ENCODE results near the gene GKN2.
A peak's percentile ranks its signal among the peaks of the same experiment; 100 is the strongest.

Gene GKN2, protein sequence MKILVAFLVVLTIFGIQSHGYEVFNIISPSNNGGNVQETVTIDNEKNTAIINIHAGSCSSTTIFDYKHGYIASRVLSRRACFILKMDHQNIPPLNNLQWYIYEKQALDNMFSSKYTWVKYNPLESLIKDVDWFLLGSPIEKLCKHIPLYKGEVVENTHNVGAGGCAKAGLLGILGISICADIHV

DNA sequence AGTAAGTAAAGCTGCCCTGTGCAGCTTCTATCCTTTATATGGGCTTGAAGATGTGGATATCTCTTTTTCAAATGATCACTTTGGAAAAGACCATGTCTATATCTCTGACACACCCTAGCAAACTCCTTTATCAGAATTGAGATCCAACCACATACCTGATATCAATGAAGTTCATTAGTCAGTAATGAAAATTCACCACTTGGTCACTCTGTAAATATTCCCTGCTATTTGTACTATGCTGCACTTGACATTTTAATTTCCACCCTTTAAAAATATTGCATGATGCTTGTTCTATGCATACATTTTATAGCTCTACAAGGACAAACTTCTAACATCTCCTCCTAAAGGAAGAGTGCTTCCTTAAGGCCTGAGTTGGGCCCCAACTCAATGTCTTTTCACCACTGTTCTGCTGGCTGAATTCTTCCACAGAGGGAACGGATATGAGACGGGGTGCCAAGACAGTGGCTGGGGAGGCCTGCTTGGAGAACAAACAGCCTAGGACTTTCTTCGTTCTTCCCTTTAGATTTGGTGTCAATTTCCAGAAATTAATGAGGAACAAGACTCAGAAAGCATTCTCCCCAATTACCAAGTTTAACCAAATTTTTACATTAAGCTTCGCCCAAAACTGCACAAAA lies at the start of gene GKN2:
GKN2 (minus strand) TSS at position 7 of the 635 bp plus-strand sequence. CDS start 32 bp downstream, outside the sequence.
- no peak for DNase-seq

DNA sequence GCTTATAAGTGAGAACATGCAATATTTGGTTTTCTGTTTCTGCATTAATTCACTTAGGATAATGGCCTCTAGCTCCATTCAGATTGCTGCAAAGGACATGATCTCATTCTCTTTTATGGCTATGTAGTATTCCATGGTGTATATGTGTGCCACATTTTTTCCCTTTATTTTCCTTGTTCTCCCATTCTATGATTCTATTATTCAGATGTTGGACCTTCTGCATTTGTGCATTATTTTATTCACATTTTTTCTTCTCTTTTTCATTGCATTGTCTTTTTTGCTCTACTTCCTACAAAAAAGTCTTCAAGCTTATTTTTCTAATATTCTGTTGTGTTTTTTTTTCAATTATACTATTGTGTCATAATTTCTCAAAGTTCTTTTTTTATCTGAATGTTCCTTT lies 49.2 kb upstream of the GKN2 start:
- no peak for DNase-seq

DNA sequence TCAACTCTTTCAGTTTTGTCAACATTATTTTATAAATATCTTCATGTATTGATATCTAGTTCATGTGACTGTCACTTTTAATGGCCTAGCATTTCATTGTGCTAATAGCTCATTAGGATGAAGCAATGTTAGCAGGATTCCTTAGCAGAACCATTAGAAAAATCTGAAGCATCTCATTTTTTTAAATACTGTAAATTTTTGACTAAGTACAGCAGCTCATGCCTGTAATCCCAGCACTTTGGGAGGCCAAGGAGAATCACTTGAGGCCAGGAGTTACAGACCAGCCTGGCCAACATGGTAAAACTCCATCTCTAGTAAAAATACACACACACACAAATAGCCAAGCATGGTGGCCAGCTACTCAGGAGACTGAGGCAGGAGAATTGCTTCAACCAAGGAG lies 44.7 kb upstream of the GKN2 start:
- no peak for DNase-seq

DNA sequence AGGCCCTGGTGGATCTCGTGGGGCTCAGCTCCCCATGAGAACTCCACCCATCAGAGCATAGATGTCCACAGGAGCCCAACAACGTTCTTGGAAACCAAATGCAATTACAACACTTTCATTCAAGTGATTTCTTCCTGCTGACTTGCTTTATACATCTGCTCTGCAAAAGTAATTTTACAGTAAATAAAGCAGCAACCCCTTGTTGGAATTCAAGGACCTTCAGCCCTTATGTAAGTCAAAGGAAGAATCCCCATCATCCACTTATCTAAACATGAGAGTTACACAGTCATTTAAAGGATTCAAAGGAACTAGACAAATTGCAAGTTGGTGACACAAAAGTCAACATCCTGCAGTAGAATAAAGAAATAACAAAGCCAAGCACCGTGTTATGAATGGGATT lies 43.2 kb upstream of the GKN2 start:
- DNase-seq, result no peak

DNA sequence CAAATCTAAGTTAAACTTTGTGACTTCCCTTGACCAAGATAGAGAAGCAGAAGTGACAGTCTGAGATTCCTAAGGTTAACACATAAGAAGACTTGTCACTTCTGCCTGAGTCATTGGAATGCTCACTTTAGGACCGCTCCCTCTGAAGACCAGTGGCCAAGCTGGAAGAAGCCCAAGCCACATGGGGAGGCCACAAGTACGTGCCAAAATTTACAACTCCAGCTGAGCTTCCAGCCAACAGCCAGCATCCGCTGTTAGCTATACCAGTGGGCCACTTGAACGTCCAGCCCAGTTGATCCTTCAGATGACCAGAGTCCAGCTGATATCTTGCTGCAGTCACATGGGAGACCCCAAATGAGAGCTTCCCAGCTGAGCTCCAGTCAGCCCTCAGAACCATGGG lies 42.2 kb upstream of the GKN2 start:
- no peak for DNase-seq

DNA sequence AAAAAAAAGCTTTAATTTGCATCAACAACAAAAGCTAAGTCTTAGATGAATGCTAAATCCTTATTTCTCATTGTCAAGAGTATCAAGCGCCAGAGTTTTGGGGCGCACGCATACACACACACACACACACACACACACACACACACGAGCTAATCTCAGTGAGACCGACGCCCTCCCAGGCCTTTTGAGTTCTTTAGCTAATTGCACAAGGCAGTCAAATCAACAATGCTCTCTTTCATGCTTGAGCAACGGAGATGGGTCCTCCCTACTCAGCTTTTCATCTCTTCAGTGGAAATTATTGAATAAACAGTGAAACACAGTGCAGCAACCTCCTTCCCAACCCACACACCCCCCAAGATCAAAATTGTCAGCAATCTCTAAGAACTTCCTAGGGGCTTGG lies 41.0 kb upstream of the GKN2 start:
- DNase-seq, result no peak

DNA sequence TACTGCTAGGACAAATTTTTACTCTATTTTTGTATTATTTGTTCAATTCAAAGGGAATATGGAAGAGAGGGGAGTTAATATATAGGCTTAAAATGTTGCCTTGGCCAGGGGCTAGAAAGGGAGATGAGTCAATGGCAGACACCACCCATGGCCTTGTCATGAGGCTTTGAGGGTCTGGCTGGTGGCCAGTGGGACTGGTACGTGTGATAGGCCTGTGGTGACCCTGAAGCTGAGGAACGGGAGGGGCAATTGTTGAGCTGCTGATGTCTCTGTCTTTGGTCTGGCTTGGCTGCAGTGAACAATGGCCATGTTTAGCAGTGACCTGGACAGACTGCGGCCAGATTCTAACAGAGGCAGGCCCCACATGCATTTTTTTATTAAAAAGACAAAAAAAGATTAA lies 40.2 kb upstream of the GKN2 start:
- DNase-seq, result peak; percentile 78

DNA sequence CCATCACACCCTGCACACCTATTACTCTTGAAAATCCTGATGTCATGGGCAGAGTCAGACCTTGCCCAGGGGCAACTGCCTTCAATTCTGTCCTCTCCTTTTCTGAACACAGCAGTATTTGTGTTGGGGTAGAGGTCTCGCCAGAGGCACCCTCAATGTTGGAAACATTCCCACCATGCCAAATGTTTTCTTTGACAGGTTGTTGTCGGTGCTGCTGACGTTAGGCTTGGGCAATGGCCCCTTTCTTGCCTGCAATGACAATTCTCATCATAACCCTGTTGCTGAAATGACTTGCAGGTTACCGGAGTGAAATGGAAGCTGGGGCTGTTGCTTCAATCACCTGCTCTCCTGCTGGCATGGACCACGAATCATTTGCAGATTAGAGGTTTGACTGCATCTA lies 39.6 kb upstream of the GKN2 start:
- no peak for DNase-seq

DNA sequence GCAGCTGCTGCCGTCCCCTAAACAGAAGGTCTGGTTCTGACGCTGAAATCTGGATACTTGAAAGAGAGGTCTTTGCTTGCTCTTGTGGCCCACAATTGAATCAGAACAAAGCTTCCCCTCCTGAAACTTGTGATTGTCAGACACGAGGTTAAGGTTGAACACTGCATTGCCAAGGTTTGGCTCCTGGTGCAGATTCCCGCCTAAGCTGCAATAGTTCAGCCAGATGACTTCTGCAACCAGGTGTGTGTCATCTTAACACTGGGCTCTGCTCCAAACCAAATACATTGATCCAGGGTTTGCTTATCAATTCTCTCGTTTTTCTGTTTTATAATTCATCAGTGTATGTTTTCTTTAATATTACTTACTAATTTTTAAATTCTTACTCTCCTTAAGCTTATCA lies 36.3 kb upstream of the GKN2 start:
- no peak for DNase-seq

DNA sequence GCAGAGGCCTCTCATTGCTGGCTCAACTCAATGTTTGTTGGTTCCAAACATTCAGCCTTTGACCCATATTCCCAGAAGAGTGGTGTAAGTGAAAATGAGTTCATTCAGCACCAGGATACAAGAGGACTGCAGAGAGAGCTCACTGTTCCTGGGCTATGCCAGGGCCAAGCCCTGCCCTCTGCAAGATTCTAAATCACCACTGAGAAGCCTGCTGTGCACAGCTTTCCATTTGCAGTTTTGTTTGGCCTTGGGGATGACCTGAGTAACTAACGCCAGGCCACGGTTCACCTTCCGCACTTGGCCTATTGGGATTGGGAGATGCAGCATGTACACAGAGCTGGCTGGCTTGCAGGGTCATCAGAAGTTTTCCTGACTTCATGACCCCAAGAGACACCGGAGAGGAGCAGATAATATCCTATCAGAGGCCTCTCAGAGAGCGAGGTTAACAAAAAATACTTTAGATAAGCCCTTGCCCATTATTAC lies 34.4 kb upstream of the GKN2 start:
- no peak for DNase-seq

DNA sequence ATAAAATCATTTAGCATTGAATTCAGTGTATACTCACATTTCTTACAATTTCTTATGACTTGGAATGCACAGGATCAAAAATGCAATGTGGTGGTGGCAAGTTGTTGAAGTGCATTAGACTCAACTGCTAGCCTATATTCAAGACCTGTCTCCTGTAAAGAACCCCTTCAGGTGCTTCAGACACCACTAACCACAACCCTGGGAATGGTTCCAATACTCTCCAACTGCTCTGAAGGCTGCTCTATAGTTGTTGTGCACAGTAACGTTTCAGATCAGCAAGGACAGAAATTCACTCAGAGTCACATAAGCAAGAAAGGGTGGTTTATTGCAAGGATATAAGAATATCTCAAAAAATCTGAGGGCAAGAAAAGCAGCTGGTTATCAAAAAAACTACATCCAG lies 28.3 kb upstream of the GKN2 start:
- DNase-seq, result no peak

DNA sequence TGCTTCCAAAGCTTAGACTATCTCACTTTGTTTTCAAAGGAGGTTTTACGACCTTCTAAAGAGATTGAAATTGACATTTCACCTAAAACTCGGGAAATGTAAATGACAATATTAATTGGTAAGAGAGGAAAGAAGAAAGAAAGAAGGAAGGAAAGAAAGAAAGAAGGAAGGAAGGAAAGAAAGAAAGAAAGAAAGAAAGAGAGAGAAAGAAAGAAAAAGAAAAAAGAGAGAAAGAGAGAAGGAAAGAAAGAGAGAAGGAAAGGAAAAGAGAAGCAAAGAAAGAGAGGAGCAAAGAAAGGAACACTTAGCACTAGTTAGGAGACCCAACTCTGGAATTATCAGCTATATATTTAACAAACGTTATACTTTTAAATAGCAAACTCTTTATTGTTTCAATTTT lies 25.4 kb upstream of the GKN2 start:
- no peak for DNase-seq

DNA sequence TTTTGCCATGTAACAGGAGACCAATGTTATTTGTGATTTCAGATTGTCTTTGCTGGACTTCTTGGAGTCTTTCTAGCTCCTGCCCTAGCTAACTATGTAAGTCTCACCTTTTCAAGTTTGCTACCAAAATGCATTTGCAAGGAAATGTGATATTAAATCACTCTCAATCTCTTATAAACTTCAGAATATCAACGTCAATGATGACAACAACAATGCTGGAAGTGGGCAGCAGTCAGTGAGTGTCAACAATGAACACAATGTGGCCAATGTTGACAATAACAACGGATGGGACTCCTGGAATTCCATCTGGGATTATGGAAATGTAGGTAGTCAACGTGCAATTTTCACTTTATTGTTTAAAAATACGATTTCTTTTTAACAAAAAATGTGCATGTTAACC lies 24.8 kb upstream of the GKN2 start:
- no peak for DNase-seq

DNA sequence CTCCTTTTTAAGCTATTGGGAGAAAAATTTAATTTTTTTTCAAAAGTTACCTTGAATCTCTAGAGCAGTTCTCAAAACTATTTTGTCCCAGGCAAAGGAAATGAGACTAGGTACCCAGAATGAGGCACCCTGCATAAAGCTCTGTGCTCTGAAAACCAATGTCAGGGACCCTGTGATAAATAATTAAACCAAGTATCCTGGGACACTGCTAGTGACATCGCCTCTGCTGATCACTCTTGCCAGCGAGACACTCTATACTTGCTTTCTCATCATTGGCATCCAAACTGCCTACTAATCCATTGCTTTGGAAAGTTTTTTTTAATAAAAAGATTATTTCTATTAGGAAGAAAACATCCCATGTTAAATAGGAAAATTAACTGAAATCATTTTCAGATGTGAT lies 23.2 kb upstream of the GKN2 start:
- no peak for DNase-seq

DNA sequence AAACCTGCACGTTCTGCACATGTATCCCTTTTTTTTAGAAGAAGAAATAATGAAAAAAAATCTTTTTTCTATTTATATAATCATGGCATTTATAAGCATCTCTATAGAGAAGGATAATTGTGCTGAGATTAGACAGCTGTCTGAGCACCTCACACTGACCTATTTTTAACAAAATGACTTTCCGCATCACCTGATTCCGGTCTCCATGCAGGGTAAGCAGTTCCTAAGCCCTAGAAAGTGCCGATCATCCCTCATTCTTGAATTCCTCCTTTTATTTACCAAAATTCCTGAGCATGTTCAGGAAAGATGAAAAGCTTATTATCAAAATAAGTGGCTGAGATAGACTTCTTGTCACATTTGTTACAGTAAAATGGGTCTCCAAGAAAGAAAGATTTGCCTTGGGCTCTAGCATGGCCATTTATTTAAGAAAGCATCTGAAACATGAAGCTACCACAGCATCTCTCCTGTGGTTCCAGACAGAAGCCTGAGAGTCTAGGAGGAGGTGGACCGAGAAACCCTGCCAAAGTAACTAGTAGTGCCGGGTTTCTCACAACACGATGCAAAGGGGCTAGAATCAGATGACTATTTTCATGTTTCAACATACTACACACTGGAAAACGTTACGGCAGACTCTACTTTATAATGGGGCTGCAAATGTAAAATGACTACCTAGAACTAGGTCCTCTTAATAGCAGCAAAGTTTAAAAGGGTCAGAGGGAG lies 22.4 kb upstream of the GKN2 start:
- no peak for DNase-seq

DNA sequence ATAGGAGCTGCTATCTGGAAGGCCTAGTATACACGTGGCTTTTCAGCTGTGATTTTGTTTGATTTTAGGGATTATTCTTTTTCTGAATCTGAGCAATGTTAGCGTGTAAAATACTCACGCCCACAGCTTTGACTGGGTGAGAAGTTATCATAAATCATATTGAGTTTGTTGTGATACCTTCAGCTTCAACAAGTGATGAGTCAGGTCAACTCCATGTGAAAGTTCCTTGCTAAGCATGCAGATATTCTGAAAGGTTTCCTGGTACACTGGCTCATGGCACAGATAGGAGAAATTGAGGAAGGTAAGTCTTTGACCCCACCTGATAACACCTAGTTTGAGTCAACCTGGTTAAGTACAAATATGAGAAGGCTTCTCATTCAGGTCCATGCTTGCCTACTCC lies 21.6 kb upstream of the GKN2 start, which contains the start of gene GKN1:
GKN1 (plus strand) TSS at position 386 of the 400 bp plus-strand sequence. CDS start 42 bp downstream, outside the sequence.
- DNase-seq, result no peak

DNA sequence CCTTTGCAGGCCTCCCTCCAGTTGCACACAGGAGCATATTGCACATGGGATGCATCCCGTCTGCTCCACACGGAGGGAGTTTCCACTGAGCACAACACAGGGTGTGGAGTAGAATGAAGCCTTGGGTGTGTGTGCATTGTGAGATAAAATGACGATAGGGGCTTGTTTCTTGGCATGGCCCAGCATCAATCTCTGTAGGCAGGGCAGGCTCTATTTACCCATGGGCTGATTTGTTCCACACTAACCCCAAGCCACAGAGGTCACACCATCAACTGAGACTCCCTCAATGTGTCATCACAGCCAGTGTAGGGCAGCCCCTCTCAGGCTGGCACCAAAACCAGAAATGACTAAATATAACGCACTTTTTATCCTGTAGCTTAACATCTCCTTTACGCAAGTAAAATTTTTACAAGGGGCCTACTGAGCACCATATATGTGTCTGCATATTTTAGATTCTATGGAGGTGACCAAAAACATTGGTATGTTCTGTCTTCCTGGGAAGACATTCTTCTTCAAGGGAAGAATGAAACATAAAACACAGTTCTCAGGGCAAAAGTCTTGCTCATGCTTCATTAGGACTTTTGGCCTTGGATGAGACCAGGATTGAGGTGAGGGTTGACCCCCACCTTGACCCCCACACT lies 19.0 kb upstream of the GKN2 start:
- peak; percentile 22 for DNase-seq

DNA sequence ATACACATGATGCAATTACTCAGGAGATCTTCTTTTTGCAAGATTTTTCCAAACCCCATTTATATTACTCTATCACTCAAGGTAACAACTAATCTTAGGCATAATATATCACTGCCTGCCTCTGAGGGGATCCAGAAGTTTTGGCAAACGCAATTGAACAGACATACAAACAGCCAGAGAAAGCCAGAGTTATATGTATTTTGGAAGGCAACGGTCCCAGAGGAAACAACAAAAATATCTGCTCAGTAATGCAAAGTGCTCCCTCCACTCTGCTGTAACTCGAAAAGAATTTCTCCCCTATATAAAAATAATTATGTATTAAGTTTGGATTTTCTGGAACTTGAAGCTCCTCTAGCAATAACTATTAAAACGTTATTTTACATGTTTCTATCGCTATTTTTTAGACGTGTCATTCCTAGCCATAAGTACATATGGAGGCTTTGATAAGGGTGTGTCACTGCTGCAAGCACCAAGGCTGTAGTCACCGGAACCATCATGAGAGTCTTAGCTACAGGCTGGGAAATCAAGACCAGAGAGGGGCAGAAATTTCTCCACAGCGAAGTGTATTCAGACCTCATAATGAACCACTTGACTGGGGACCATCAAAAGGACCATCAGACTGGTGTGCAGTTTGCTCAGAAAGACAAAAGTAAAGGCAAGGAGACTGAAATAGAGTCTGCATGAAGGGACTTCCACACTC lies 18.0 kb upstream of the GKN2 start:
- peak; percentile 16 for DNase-seq

DNA sequence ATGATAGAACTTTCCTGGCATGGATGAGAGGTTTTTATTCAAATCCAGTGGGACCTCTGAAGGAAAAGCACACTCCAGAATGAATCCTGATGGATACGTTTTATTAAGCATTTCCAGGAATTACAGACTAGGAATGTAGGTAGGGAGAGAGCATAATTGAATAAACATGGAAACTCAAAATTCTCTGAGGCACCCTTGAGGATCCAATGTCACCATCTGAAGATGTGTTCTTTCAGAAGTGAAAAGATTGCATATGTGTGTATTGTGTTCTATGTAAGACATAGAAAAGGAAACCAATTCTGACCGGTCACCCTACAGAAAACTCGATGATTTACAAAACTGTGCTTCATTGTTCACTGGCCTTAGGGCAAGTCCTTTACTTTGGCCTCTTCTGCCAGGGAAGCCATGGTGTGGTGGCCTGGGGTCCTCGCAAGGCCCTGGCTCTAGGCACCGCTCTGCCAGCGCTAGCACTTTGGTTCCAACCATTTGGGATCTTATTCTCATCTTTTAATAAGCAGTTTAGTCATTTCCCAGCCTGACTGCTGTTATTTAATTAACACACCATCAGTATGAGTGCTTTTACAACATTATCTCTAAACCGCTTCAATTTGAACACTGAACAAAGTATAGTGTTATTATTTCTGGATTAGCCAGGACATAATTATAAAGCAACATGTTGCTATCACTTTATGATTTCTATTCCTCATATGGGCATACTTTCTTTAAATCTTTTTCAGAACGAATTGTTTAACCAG lies 17.2 kb upstream of the GKN2 start:
- no peak for DNase-seq

DNA sequence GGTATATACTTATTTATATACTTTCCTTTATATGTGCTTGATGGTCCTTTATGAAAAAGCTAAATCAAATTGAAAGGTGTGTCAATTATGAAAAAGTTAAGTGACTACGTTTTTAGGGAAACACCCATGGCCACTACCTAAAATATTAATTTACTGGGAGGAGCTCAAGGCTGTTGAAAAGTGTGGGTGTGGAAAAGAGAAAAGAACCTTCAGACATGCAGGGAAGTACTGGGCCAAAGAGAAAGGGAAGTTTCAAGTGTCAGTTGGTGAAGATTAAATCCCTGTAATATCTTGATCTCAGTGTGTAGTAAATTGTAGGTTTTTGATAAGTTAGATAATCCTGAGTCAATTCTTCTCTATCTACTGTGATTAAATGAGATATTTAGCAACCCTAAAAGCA lies 15.5 kb upstream of the GKN2 start:
- DNase-seq, result no peak

DNA sequence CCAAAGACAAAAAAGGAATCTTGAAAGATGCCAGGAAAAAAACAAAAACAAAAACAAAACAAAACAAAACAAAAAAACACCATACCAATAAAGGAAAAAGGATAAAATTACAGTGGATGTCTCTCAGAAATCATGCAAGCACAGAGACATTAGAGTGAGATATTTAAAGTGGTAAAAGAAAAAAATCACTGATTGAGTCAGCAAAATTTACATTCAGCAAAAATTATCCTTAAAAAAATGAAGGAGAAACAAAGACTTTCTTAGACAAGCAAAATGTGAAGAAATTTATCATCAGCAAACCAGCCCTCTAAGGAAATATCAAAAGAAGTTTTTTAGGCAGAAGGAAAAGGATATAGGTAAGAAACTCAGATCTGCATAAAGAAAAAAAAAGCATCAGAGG lies 11.6 kb upstream of the GKN2 start:
- DNase-seq, result no peak

DNA sequence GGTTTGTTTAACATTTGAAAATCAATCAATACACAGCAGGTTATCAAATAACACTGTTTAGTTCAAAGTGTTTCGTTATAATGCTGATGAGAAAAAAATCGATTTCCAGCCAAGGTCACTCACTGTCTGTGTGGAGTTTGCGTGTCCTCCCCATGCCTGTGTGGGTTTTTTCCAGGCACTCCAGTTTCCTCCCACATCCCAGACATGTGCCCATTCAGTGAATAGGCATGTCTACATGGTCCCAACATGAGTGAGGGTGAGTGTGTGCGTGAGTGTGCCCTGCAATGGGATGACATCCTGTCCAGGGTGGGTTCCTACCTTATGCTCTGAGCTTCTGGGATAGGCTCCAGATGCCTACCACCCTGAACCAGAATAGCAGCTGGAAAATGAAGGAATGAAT lies 8.7 kb upstream of the GKN2 start:
- DNase-seq, result no peak
